Left ventricle myocardium inferior (tissue), 1 donor: ENCODE results near the gene ZNF445. TPM values are rescaled to one million over a fixed set of nuclear protein-coding genes. Genes with fewer than 3 reads are reported as not detected.

Source experiments
- DNase-seq: peaks from one replicate; pipeline ENCODE4 v3.0.0-alpha.2; 2020
- H3K27ac ChIP-seq: fragments of 200-600 bp; replicated peaks from 2 replicates; pipeline ENCODE4 v1.8.0; 2021
- H3K27me3 ChIP-seq: fragments of 200-600 bp; 2 replicates; pipeline ENCODE4 v1.8.0; 2021; ENCODE audit warnings: low read depth
- H3K36me3 ChIP-seq: fragments of 200-600 bp; 2 replicates; pipeline ENCODE4 v1.8.0; 2021
- H3K4me1 ChIP-seq: fragments of 200-600 bp; 2 replicates; pipeline ENCODE4 v1.8.0; 2021
- H3K4me3 ChIP-seq: fragments of 200-600 bp; 2 replicates; pipeline ENCODE4 v1.8.0; 2021; ENCODE audit warnings: mild to moderate bottlenecking, moderate library complexity
- H3K9me3 ChIP-seq: fragments of 200-600 bp; replicated peaks from 2 replicates; pipeline ENCODE4 v1.8.0; 2021
- CTCF ChIP-seq: fragments of 200-600 bp; IDR thresholded peaks from 2 replicates; pipeline ENCODE4 v1.8.0; 2021; ENCODE audit warnings: antibody characterized with exemption, mild to moderate bottlenecking, borderline replicate concordance
- intact Hi-C: fragments of 100-400 bp; cut with micrococcal nuclease; formaldehyde crosslinking; loops from one replicate; pipeline ENCODE4 v1.11.0; 2022
- long read RNA-seq: library from polyadenylated mRNA; unstranded; transcript quantifications from one replicate; pipeline ENCODE4 v2.0.0, GENCODE V29; 2021
- total RNA-seq: library from RNA; stranded (reverse); fragmentation: NEBNext Ultra II Directional; extraction: Animal tissue kit (Norgen Biotek cat#: 25700); gene quantifications from one replicate; pipeline ENCODE4 v1.2.1, GENCODE V29; 2021
- donor health status: DM: no; HTN: yes; CAD: no; lungs with severe emphysema.

ZNF445 gene
- 11.8 TPM for total RNA-seq
- long read RNA-seq, partial matches to known transcripts: 0 of 3 reads
- long read RNA-seq, other reads (novel, unspliced or antisense): 3 of 3 reads

GRCh38 chr3:44477312-44478030, at the start of gene ZNF445:
TSS of gene ZNF445 (minus strand) at chr3:44477670. CDS start at chr3:44455549, 22,121 bp downstream.
- peak within 1 kb of the TSS; percentile 91 for H3K4me3 ChIP-seq
- peak within 1 kb of the TSS; percentile 85 for H3K27ac ChIP-seq
- peaks cover 43% of the 10 kb centered on the region for H3K4me1 ChIP-seq
- no peaks in the 10 kb centered on the region for H3K9me3 ChIP-seq
- TF ChIP-seq CTCF: no peak
- DNase-seq: peak; percentile 80
- intact Hi-C loops: no loop called here
- no peaks in the 10 kb centered on the region for H3K36me3 ChIP-seq
- H3K27me3 ChIP-seq: no peaks in the 10 kb centered on the region

- no peak for TF ChIP-seq CTCF
- no peaks in the 10 kb centered on the region for H3K9me3 ChIP-seq
- no peaks in the 10 kb centered on the region for H3K36me3 ChIP-seq
- intact Hi-C loops: no loop called here
- H3K4me3 ChIP-seq: no peak overlapping the region
- peaks cover 94% of the 10 kb centered on the region for H3K27me3 ChIP-seq
- no peaks in the 10 kb centered on the region for H3K4me1 ChIP-seq
- no peak overlapping the region for H3K27ac ChIP-seq
- DNase-seq: no peak
These were observed 47.6 kb upstream of the ZNF445 start for GRCh38 chr3:44525060-44525459.

GRCh38 chr3:44522494-44522933, 45.0 kb upstream of the ZNF445 start:
- Histone ChIP-seq H3K4me3 (no peak overlapping the region), H3K9me3 (no peaks in the 10 kb centered on the region), H3K27ac (no peak overlapping the region), H3K36me3 (no peaks in the 10 kb centered on the region), H3K27me3 (peaks cover 93% of the 10 kb centered on the region), H3K4me1 (no peaks in the 10 kb centered on the region)
- intact Hi-C loops: no loop called here
- TF ChIP-seq CTCF: no peak
- no peak for DNase-seq

- H3K27me3 ChIP-seq: peaks cover 85% of the 10 kb centered on the region
- no peaks in the 10 kb centered on the region for H3K4me1 ChIP-seq
- no peaks in the 10 kb centered on the region for H3K9me3 ChIP-seq
- intact Hi-C loops: no loop called here
- no peak overlapping the region for H3K27ac ChIP-seq
- no peak overlapping the region for H3K4me3 ChIP-seq
- no peak for DNase-seq
- H3K36me3 ChIP-seq: no peaks in the 10 kb centered on the region
- no peak for TF ChIP-seq CTCF
These were observed 44.3 kb upstream of the ZNF445 start for GRCh38 chr3:44521721-44522120.

- intact Hi-C loops: no loop called here
- peaks cover 56% of the 10 kb centered on the region for H3K27me3 ChIP-seq
- H3K9me3 ChIP-seq: no peaks in the 10 kb centered on the region
- H3K4me1 ChIP-seq: no peaks in the 10 kb centered on the region
- no peaks in the 10 kb centered on the region for H3K36me3 ChIP-seq
- no peak for DNase-seq
- TF ChIP-seq CTCF: no peak
- no peak overlapping the region for H3K4me3 ChIP-seq
- H3K27ac ChIP-seq: no peak overlapping the region
These were observed 41.3 kb upstream of the ZNF445 start for GRCh38 chr3:44518782-44519156.
